GM18519 (cell line): ENCODE data around the gene MIR17HG.
A peak's percentile ranks its signal among the peaks of the same experiment; 100 is the strongest.

Experiments used
- ATAC-seq: cut with Tn5 transposase; IDR thresholded peaks from one replicate; pipeline ENCODE4 v1.9.1; 2021; ENCODE audit warnings: mild to moderate bottlenecking, moderate library complexity; ENCODE audit not compliant: unreplicated experiment, low FRiP score

MIR17HG gene

DNA sequence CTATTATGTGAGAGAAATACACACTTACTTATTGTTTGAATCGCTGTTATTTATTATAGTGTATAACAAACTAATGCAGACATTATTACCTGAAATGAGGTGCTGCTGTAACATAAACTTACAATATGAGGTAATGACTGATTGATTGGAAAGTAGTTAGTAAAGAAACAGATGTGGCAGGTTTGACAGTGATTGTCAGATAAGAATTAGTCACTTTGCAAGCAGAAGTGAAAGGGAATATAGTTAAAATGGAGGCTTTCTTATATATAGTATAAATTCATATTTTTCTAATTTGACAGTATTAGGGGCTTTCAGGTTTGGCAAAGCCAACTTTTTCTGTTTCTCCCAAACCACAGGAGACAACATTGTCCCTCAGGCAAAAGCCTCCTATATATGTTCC is 20.6 kb downstream of the MIR17HG start:
- ATAC-seq = no peak

DNA sequence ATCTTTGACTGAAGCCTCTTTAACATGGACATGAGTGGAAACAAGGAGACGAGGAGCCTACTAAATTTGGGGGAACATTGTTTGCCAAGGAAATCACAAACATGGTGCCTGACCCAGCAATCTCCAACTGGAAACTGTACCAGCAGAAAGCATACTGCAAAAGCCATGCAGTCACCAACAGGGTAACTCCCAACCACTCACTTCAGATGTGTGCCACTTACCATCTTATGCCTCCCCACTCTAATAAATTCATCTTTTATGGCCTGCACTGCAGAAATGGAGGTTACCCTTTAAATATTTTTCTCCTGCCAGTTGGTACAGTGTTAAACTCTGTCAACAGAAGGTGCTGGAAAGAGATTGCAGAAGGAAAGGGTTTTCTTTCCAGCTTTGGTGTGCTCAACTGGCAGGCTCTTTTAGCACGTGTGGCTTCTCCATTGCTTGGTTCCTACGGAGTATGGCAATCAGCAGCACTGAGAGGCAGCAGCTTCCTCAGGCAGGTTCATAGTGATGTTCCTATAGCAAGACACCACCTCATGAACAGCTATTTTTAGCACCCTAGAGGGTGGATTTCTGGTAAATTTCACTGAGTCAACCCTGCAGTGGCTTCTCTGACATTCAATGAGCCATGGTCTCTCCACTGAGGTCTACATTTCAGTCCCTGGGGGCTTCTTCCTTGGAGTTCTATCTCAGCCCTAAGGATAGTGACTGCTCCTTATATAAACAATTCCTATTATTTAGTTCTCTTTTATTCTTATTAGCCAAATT is 21.4 kb downstream of the MIR17HG start:
- no peak for ATAC-seq

DNA sequence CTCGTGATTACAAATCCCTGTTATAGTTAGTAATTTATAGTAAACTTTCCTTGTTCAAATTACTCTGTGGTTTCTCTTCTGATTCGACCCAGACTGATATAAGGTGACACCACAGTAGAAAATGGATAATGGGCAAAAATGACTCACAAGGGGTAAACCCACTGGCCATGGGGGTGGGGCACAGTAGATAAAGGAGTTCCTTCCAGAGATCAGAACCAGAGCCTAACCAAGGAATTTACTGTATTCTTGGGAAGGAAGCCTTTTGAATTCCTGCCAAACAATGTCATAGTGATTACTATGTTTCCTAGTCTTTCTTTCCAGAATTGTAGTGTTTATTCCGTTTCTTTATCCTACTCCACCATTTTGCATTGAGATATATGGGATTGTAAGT is 21.9 kb downstream of the MIR17HG start:
- no peak for ATAC-seq

DNA sequence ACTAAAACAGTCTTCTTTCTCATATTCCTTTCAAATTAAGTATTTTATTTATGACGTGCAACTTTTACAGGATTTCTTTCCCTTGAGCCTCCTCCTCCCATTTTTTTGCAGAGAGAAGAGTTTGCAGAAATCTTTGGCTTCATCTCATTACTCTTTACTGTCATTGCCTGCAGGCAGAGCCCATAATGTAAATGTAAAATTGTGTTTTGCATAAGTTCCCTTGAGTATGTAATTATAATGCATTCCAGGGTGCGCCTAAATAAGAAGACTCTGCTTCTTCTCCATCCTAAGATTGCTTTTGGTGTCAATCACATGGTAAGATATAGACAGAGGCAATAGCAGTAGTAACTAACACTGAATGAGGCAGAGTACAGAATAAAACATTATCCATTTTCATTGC is 23.0 kb downstream of the MIR17HG start:
- ATAC-seq = no peak

DNA sequence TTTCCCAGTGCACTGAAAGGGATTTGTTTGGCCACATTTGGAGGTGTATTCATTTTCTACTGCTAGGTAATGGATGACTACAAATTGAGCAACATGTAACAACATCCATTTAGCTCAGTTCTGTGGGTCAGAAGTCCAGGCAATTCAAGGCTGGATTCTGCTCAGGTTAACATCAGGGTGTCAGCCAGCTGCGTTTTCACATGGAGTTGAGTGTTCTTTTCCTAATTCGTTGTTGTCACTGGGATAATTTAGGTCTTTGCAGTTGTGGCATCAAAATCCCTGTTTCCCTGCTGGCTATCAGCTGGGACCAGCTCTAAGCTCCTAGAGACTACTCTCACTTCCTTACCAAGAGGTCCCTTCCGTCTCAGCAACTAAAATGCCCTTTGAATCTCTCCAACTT is 25.4 kb downstream of the MIR17HG start:
- no peak for ATAC-seq

DNA sequence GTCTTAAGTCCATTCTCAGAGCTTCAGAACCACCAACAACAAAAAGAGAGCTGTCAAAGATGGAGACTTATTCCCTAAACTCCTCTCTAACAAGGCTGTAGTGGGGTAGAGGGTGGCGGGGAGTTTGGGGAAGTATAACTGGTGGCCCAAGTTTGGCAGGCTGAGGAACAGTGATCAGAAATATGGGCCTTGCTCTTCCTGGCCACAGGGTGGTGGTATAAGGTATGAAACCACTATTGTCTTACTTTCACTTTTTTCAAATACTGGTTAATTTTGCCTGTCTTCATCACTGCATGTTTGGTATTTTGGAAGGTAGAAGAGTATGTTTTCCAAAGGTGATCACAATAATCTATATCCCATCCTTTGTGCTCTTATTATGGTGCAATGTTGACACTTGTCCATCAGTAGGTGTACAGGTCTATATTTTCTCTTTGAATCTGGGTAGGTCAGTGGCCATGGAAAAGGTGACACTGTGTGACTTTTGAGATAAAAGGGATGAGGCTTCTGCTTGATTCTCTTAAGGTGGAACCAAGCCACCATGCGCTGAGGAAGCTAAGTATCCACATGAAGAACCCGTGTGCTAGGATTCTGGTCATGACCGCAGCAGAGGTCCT is 27.7 kb downstream of the MIR17HG start:
- ATAC-seq = peak; percentile 95

DNA sequence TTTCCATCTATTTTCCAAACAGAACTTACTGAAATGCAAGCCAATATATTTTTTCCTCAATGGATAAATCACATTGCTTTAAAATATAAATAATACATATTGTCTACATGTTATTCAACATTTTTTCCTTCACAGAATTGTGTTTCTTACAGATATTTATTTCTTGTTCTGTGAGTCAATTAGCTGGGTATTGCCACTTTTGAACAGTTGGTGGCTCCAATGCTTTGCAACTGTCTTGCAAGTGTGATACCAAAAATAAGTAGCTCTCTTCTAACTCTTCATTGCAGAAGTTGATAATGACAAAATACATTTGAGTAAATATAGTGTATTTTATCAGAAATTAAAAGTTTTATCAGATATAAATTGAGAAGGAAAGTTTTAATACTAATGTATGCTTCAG is 33.9 kb downstream of the MIR17HG start:
- ATAC-seq = no peak

DNA sequence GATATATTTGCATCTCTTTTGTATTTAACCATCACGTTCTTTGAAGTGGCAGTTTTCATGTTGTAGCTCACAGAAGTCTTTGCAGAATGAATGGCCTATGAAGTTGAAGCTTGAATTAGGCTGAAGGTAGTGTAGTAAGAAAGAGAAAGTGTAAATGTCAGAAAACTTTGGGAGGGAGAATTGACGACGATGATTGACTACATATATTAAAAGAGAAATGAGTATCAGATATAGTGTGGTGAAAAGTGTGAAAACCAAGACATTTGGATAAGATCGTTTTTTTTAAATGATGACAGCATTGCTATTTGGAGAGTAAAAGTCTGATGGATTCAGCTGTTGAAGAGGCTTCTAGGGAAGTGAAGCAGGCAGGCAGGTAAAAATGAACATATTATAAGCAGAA is 36.3 kb downstream of the MIR17HG start:
- no peak for ATAC-seq

DNA sequence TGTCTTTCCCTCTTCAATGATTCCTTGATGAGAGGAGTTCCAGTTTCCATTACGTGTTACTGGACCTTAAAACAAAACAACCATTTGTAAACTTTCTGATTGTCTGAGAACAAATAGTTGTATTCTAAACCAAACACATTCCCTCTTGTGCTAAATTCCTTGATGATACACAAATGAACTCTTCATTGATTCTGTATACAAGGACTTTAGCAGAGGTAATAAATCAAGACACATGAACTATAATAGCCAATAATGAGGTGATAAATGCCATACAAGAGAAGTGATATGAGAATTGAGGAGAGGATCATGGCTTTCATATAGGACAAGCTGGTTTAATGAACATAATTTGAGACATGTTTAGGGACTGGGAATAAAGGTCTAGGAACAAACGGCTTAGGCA is 37.4 kb downstream of the MIR17HG start:
- no peak for ATAC-seq

DNA sequence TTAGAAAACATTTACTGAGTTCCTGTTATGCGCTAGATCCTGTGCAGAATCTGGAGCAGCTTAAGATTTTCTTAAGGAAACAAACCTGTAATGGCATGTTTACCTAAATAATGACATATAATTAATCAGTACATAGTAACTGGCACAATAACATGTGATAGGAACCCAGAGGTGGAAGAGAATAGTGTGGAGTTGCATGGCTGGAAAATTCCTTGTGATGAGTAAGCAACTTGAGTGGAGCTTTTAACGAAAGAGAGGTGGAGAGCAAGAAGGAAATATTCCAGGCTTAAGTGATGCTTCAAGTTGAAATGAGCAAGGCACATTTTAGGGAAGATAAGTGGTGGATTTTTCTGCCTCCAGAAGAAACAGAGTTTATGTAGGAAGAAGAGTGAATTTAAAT is 41.7 kb downstream of the MIR17HG start:
- ATAC-seq = no peak

DNA sequence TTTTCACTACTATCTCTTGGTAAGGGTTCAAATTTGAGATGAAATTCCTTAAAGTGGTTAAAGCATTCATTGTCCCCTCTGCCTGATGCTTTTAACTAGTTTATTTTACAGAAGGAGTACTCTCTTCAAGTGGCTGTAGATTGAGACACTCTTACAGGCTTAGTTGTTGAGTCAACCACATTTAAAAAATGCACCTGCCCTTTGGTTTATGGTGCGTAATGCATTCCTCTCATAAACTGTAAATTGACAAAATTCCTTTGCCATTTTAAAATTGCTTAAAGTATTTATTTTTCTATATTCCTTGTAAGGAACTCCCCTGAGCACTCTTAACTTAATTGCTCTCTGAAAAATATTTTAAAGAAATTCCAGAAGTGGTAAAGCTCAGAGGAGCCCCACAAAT is 50.1 kb downstream of the MIR17HG start:
- ATAC-seq = no peak

DNA sequence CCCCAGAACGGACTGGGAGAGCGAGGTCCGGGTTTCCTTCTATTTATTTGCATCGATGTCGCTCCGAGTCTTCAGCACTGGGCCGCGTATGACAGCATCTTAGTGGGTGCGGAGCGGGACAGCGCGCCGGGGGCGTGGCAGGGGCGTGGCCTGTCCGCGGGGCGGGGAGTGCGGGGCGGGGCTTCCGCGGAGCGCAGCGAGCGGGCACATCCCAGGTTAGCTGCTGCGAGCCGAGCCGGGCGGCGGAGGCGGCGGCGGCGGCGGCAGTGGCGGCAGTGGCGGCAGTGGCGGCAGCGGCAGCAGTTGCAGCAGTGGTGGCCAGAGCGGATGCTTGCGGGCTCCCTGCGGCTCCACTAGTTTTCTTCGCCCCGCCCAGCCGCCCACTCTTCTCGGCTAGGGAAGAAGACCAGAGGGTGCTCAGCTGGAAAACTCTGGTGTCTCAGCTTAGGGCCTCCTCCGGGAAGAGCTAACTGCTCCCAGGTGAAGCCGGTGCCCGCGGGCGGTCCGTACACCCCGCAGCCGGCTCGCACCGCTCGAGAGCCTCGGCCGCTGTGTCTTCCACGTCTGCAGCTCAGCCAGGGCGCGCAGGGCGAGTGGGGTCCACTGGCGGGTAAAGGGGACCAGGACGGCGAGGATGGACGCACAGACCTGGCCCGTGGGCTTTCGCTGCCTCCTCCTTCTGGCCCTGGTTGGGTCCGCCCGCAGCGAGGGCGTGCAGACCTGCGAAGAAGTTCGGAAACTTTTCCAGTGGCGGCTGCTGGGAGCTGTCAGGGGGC is 51.1 kb downstream of the MIR17HG start, which contains the start of gene GPC5:
Gene GPC5 (plus strand): TSS at position 209 of the 776 bp plus-strand sequence.
- ATAC-seq = peak; percentile 96

DNA sequence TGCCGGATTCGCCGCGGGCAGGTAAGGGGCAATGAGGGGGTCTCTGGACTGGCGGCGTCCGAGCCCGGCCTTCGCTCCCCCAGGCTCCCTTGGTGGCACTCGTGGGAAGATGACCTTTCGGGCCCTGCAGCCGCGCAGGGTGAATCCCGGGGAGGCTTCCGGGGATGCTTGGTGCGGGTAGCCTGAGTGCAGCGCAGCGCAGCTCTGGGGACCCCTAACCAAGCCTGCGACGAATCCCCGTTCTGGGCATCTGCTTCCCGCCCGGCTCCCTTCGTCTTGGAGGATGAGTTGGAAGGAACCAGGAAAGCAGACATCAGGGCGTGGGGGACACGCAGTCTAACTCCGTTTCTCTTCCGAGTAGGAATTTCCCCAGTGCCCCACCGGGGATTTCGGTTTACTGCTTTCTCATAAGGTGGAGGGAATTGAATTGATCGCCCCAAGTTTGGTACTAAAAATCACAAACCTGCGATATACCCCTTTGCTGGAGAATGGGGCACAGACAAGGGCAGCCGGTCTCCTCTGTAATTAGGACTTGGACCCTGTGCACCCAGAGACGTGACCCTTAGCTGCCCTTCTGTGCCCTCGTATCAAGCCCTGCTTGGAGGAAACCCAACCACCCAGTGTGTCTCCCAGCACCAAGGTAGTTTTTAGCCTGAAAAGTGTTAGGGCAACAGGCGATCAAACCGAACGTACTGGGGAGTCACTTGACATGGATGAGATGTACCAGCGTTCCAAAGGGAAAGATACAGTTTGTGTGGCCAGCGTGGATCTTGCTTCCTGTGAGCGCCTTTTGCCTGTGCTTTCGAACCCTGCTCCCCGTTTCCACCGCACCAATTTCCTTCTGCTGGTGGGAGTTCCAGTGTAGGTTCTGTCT is 51.9 kb downstream of the MIR17HG start:
- ATAC-seq = no peak

DNA sequence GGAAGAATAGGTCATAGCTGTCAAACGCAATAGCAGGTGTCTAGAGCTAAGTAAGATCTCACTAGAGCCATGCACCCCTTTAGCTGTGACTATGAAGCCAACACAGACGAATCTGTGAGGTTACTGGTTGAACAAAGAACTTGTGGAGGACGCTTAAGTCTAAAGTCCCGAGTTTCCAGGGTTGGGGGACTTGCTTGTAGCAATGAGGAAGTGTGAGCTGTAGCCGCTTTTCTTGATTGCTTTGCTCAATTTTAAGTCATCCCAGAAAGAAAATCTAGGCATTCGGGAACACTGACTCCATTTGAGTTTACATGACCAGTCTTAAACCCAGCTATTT is 52.5 kb downstream of the MIR17HG start:
- no peak for ATAC-seq

DNA sequence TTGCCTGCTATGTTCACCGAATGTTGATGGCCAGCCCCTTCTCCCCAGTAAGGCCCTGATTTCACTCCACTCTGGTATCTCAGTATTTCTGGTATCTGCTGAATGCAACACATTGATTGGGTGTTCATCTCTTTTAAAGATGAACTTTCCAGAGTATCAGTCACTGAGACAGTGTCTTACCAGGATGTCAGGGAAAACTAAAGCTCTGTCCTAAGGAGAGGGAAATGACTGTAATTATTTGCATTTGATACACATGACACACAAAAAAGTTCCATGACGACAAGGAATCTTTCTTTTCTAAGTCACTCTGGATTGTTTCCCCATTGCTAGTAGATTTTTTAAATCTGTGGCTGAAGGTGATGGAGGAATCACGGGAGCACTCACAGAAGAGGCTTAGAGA is 53.2 kb downstream of the MIR17HG start:
- ATAC-seq = no peak

DNA sequence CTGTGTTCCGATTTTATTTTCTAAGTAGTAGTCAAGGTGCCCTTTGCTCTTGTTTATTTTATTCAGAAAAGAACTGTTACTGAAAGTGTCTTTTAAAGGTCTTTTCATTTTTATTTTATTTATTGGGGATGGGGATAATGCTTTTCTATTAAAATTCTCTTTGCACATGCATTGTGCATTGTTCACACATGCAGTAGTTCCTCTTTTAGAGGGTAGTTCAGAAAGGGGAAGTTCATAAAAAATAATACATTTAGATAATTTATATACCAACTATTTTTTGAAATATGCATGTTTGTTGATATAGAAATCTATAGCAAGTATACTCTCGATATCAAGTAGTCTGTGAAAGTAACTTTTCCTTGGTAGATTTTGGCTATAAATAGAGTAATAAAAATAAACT is 54.4 kb downstream of the MIR17HG start:
- ATAC-seq = no peak
